Pancreas (tissue), 10 donors: ENCODE results near the gene DPEP2NB. TPM values are rescaled to one million over a fixed set of nuclear protein-coding genes. Genes with fewer than 3 reads are reported as not detected.
"Not testable (repeated sequence)": the region's sequence is repeated elsewhere in the genome, so short reads cannot be mapped to it uniquely, and the experiment has no call there.

ENCODE experiments used
- ATAC-seq, 4 donors: fragments of 200-7000 bp; cut with Tn5 transposase; one replicate each; pipeline versions ENCODE4 v1.8.0 to v1.9.1; 2020; ENCODE audit warnings: mild to moderate bottlenecking in 4 of 4, moderate library complexity in 4 of 4
- DNase-seq, 6 donors: peaks; one replicate each; pipeline ENCODE4 v3.0.0-alpha.2; 2020
- FAIRE-seq: peaks from 2 replicates; lab custom pipeline; 2012; peaks lifted over from hg19 to GRCh38; lab: Jason Lieb, UNC
- H3K27ac ChIP-seq, 4 donors: fragments of 200-600 bp; sonication (generic); 1 replicate in 3 of 4; 2 replicates in 1 of 4; pipeline versions ENCODE4 v1.5.0 to v1.8.0; 2020
- H3K27me3 ChIP-seq, 4 donors: fragments of 200-600 bp; one replicate each; pipeline ENCODE4 v1.8.0; 2021
- H3K36me3 ChIP-seq, 3 donors: fragments of 200-600 bp; sonication (generic) in 1 of 3; one replicate each; pipeline versions ENCODE4 v1.5.0 to v1.8.0; 2020 to 2021
- H3K4me1 ChIP-seq, 3 donors: fragments of 200-600 bp; one replicate each; pipeline ENCODE4 v1.8.0; 2021
- H3K4me3 ChIP-seq, 4 donors: fragments of 200-600 bp; sonication (generic) in 2 of 4; one replicate each; pipeline versions ENCODE4 v1.5.0 to v1.8.0; 2020 to 2021
- H3K9me3 ChIP-seq, 4 donors: fragments of 200-600 bp; one replicate each; pipeline ENCODE4 v1.8.0; 2021
- CTCF ChIP-seq, 4 donors: fragments of 200-600 bp; sonication (generic) in 3 of 4; IDR thresholded peaks; one replicate each; pipeline versions ENCODE4 v1.5.0 to v1.8.0; 2021; ENCODE audit warnings: antibody characterized with exemption in 4 of 4
- WGBS, 2 donors: extraction: QIAGEN DNeasy Blood & Tissue Kit; methylation state at CpG; one replicate each; pipeline ENCODE4 v1.1.7; 2013; 5-methylcytosine and 5-hydroxymethylcytosine counted together
- intact Hi-C, 3 donors: fragments of 100-400 bp; cut with DNase I; formaldehyde crosslinking; loops; one replicate each; pipeline versions ENCODE4 v1.11.1 to v1.14.2; 2022
- polyA plus RNA-seq, 2 donors: library from polyadenylated mRNA; stranded (reverse); fragments of 200-250 nt; gene quantifications; one replicate each; pipeline ENCODE4 v1.2.3, GENCODE V29; 2013
- total RNA-seq, 6 donors: library from RNA; stranded (reverse); fragmentation: NEBNext Ultra II Directional in 4 of 6; extraction: Animal tissue kit (Norgen Biotek cat#: 25700) in 4 of 6; gene quantifications; one replicate each; pipeline versions ENCODE4 v1.2.1 to v1.2.4, GENCODE V29; 2021 to 2023
- donor health status: healthy with polysubstance abuse.
- donor health status: DM: no; HTN: no; CAD: no; lungs with moderate emphysema.
- donor health status: DM: no; HTN: no; CAD: no.
- donor health status: control.
- donor health status: control.
- donor health status: Bipolar disorder and iron deficiency.
- donor health status: DM: yes; HTN: yes; CAD: no.
- donor health status: DM: no; HTN: no; CAD: no.
- donor health status: DM: no; HTN: no; CAD: no.
- donor health status: DM: yes; HTN: yes; CAD: no.

DPEP2NB gene
- total and polyA plus RNA-seq, 8 donors: not detected

- no peaks in the 10 kb centered on the region for H3K9me3 ChIP-seq
- intact Hi-C loops: no loop called here
- no peaks in the 10 kb centered on the region for H3K27me3 ChIP-seq
- no peak for FAIRE-seq
- H3K27ac ChIP-seq: no peak overlapping the region
- peaks cover 10 to 19% (median 13%) of the 10 kb centered on the region in 3 donors for H3K4me1 ChIP-seq
- WGBS, 2 donors: 86 to 88% methylated on average over 10 of the region's 10 CpGs
- H3K36me3 ChIP-seq: no peaks in the 10 kb centered on the region
- DNase-seq: no peak
- ATAC-seq: no peak
- no peak for TF ChIP-seq CTCF (IDR thresholded peaks at IDR 0.05)
- peak overlapping the region in 1 of 4 donors; percentile 100 for H3K4me3 ChIP-seq
Observed at GRCh38 chr16:68021490-68021889, 5.8 kb upstream of the DPEP2NB start.

GRCh38 chr16:68019167-68019680 is 3.5 kb upstream of the DPEP2NB start:
- Histone ChIP-seq H3K27me3 (no peaks in the 10 kb centered on the region), H3K4me1 (peaks cover 10 to 17% (median 13%) of the 10 kb centered on the region in 3 donors), H3K36me3 (no peaks in the 10 kb centered on the region), H3K27ac (no peak overlapping the region), H3K4me3 (no peak overlapping the region), H3K9me3 (no peaks in the 10 kb centered on the region)
- intact Hi-C loops: no loop called here
- WGBS, 2 donors: 59 to 72% methylated on average over 8 of the region's 8 CpGs
- no peak for FAIRE-seq
- ATAC-seq: no peak
- TF ChIP-seq CTCF (IDR thresholded peaks at IDR 0.05): no peak
- DNase-seq: no peak

DNA sequence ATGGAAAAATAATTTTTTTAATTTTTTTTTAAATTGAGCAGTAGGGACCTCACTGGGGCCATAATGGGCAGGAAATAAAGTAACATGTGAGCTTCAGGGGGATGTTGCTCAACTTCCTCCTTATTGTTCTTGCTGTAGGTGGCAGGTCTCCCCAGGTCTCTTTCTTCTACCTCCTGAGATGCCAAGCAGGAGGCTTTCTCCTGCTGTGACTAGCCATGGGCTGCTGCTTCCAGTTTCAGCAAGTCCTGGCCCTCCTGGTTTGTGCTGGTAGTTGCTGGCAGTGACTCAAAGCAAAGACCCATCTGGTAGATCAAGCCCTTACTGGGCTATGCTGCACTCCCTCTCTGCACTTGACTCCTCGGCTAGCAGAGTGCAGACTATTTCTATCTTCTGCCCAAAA is 2.3 kb downstream of the DPEP2NB start:
- Histone ChIP-seq H3K4me3 (no peak overlapping the region), H3K36me3 (no peaks in the 10 kb centered on the region), H3K9me3 (no peaks in the 10 kb centered on the region), H3K27ac (no peak overlapping the region), H3K27me3 (no peaks in the 10 kb centered on the region), H3K4me1 (no peaks in the 10 kb centered on the region)
- intact Hi-C loops: no loop called here
- no peak for ATAC-seq
- no peak for FAIRE-seq
- 29 to 48% methylated on average over 1 of the region's 1 CpG for WGBS, 2 donors
- TF ChIP-seq CTCF (IDR thresholded peaks at IDR 0.05): no peak
- DNase-seq: no peak

DNA sequence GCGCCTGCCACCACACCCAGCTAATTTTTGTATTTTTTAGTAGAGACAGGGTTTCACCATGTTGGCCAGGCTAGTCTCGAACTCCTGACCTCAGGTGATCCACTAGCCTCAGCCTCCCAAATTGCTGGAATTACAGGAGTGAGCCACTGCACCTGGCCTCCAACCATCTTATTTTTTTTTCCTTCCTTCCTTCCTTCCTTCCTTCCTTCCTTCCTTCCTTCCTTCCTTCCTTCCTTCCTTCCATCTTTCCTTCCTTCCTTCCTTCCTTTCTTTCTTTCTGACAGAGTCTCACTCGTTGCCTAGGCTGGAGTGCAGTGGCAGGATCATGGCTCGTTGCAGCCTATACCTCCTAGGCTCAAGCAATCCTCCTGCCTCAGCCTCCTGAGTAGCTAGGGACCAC is 5.8 kb downstream of the DPEP2NB start:
- H3K9me3 ChIP-seq, H3K27ac ChIP-seq, H3K36me3 ChIP-seq, intact Hi-C loops, ATAC-seq, H3K4me3 ChIP-seq, H3K4me1 ChIP-seq, FAIRE-seq, DNase-seq, H3K27me3 ChIP-seq: not testable (repeated sequence)
- WGBS, 2 donors: 53 to 65% methylated on average over 4 of the region's 4 CpGs

GRCh38 chr16:68009157-68009735 is 6.5 kb downstream of the DPEP2NB start:
- no peak overlapping the region for H3K27ac ChIP-seq
- no peaks in the 10 kb centered on the region for H3K9me3 ChIP-seq
- intact Hi-C loops: no loop called here
- H3K4me1 ChIP-seq: no peaks in the 10 kb centered on the region
- H3K4me3 ChIP-seq: no peak overlapping the region
- DNase-seq (no peak), FAIRE-seq (no peak), ATAC-seq (no peak)
- 57 to 61% methylated on average over 9 of the region's 9 CpGs for WGBS, 2 donors
- H3K36me3 ChIP-seq: no peaks in the 10 kb centered on the region
- no peaks in the 10 kb centered on the region for H3K27me3 ChIP-seq
- no peak for TF ChIP-seq CTCF (IDR thresholded peaks at IDR 0.05)
